ENCODE data around the gene PPP1R12B. TPM values are rescaled to one million over a fixed set of nuclear protein-coding genes. Genes with fewer than 3 reads are reported as not detected.

PPP1R12B gene
- total and polyA plus RNA-seq, 4 donors: 4.0 to 31.6 (median 9.7) TPM

DNA sequence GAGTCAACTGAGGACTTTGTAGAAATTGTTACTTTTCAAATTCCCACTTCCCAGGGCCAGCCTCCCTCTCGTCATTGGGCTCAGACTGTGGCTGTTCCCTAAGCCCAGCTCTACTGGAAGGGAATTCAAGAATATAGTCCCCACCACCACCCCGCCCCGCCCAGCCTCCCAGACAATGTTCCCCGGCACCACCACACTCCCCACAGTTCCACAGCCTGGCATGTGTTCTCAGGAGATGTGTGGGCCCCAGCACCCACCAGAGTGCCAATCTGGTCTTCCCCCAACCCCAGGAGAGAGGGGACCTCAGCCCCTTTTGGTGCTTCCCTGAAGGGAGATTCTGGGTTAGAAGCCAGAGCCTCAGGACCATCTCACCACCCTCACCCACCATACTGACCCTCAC, 241.6 kb downstream of the PPP1R12B start:
- Histone ChIP-seq H3K27me3 (ENCODE audit: control insufficient read depth in 4 of 4, insufficient read depth in 4 of 4, low read length in 3 of 4) (no peaks in the 10 kb centered on the region), H3K36me3 (ENCODE audit: control insufficient read depth in 4 of 4, insufficient read depth in 3 of 4, low read depth in 1 of 4, low read length in 3 of 4) (peaks cover 0 to 3% (median 0%) of the 10 kb centered on the region in 4 donors), H3K9ac (ENCODE audit: low read depth in 1 of 2, low read length in 2 of 2) (no peak overlapping the region), H3K4me3 (ENCODE audit: low read depth in 1 of 3, low read length in 3 of 3) (no peak overlapping the region), H3K9me3 (ENCODE audit: control insufficient read depth in 4 of 4, low read length in 3 of 4) (no peaks in the 10 kb centered on the region), H3K27ac (ENCODE audit: low read depth in 1 of 2, low read length in 2 of 2) (no peak overlapping the region), H3K4me1 (ENCODE audit: control insufficient read depth in 4 of 4, insufficient read depth in 4 of 4, low read length in 3 of 4) (peaks cover 0 to 2% (median 0%) of the 10 kb centered on the region in 4 donors)
- no peak for DNase-seq (ENCODE audit: low spot score)
- TF ChIP-seq, protein P1, sequence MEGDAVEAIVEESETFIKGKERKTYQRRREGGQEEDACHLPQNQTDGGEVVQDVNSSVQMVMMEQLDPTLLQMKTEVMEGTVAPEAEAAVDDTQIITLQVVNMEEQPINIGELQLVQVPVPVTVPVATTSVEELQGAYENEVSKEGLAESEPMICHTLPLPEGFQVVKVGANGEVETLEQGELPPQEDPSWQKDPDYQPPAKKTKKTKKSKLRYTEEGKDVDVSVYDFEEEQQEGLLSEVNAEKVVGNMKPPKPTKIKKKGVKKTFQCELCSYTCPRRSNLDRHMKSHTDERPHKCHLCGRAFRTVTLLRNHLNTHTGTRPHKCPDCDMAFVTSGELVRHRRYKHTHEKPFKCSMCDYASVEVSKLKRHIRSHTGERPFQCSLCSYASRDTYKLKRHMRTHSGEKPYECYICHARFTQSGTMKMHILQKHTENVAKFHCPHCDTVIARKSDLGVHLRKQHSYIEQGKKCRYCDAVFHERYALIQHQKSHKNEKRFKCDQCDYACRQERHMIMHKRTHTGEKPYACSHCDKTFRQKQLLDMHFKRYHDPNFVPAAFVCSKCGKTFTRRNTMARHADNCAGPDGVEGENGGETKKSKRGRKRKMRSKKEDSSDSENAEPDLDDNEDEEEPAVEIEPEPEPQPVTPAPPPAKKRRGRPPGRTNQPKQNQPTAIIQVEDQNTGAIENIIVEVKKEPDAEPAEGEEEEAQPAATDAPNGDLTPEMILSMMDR (IDR thresholded peaks at IDR 0.05; ENCODE audit: low read depth, low read length, missing input control): no peak
- TF ChIP-seq FOXA2 (IDR thresholded peaks at IDR 0.05): no peak
- TF ChIP-seq FOXA1 (IDR thresholded peaks at IDR 0.05): no peak
- TF ChIP-seq, protein P2, sequence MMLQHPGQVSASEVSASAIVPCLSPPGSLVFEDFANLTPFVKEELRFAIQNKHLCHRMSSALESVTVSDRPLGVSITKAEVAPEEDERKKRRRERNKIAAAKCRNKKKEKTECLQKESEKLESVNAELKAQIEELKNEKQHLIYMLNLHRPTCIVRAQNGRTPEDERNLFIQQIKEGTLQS (IDR thresholded peaks at IDR 0.05): no peak
- TF ChIP-seq, protein P3, sequence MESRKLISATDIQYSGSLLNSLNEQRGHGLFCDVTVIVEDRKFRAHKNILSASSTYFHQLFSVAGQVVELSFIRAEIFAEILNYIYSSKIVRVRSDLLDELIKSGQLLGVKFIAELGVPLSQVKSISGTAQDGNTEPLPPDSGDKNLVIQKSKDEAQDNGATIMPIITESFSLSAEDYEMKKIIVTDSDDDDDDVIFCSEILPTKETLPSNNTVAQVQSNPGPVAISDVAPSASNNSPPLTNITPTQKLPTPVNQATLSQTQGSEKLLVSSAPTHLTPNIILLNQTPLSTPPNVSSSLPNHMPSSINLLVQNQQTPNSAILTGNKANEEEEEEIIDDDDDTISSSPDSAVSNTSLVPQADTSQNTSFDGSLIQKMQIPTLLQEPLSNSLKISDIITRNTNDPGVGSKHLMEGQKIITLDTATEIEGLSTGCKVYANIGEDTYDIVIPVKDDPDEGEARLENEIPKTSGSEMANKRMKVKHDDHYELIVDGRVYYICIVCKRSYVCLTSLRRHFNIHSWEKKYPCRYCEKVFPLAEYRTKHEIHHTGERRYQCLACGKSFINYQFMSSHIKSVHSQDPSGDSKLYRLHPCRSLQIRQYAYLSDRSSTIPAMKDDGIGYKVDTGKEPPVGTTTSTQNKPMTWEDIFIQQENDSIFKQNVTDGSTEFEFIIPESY (IDR thresholded peaks at IDR 0.05): no peak
- TF ChIP-seq TAF1 (conservative IDR thresholded peaks at IDR 0.05): no peak
- no peak for TF ChIP-seq EGR1 (IDR thresholded peaks at IDR 0.05; ENCODE audit: low read depth in 2 of 2)
- TF ChIP-seq, protein P4, sequence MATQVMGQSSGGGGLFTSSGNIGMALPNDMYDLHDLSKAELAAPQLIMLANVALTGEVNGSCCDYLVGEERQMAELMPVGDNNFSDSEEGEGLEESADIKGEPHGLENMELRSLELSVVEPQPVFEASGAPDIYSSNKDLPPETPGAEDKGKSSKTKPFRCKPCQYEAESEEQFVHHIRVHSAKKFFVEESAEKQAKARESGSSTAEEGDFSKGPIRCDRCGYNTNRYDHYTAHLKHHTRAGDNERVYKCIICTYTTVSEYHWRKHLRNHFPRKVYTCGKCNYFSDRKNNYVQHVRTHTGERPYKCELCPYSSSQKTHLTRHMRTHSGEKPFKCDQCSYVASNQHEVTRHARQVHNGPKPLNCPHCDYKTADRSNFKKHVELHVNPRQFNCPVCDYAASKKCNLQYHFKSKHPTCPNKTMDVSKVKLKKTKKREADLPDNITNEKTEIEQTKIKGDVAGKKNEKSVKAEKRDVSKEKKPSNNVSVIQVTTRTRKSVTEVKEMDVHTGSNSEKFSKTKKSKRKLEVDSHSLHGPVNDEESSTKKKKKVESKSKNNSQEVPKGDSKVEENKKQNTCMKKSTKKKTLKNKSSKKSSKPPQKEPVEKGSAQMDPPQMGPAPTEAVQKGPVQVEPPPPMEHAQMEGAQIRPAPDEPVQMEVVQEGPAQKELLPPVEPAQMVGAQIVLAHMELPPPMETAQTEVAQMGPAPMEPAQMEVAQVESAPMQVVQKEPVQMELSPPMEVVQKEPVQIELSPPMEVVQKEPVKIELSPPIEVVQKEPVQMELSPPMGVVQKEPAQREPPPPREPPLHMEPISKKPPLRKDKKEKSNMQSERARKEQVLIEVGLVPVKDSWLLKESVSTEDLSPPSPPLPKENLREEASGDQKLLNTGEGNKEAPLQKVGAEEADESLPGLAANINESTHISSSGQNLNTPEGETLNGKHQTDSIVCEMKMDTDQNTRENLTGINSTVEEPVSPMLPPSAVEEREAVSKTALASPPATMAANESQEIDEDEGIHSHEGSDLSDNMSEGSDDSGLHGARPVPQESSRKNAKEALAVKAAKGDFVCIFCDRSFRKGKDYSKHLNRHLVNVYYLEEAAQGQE (IDR thresholded peaks at IDR 0.05): no peak
- TF ChIP-seq HNF4G (IDR thresholded peaks at IDR 0.05): no peak
- no peak for TF ChIP-seq SP1 (IDR thresholded peaks at IDR 0.05)
- no peak for TF ChIP-seq RAD21 (IDR thresholded peaks at IDR 0.05)
- TF ChIP-seq, protein P5, sequence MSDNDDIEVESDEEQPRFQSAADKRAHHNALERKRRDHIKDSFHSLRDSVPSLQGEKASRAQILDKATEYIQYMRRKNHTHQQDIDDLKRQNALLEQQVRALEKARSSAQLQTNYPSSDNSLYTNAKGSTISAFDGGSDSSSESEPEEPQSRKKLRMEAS (IDR thresholded peaks at IDR 0.05): no peak
- no peak for TF ChIP-seq HNF4A (conservative IDR thresholded peaks at IDR 0.05)
- no peak for TF ChIP-seq NR2F2 (IDR thresholded peaks at IDR 0.05)
- no peak for TF ChIP-seq GABPA (IDR thresholded peaks at IDR 0.05 in 1 of 2, conservative IDR thresholded peaks at IDR 0.05 in 1 of 2)
- TF ChIP-seq YY1 (IDR thresholded peaks at IDR 0.05): no peak
- TF ChIP-seq JUND (IDR thresholded peaks at IDR 0.05): no peak
- TF ChIP-seq RXRA (IDR thresholded peaks at IDR 0.05): no peak
- 97% methylated on average over 4 of the region's 4 CpGs for WGBS

Measured in liver (tissue), 9 donors.